Stimulated activated CD4-positive, alpha-beta T cell treated with anti-CD3 and anti-CD28 coated beads, Interleukin-1b, Interleukin-23, amount 100 ng/mL, for 1 hour (primary cell): ENCODE data around the gene ATF1.
"Not testable (repeated sequence)": the region's sequence is repeated elsewhere in the genome, so short reads cannot be mapped to it uniquely, and the experiment has no call there.

Source experiments
- DNase-seq, 2 donors: peaks; one replicate each; pipeline ENCODE4 v3.0.0-alpha.2; 2020; ENCODE audit warnings: low read depth in 2 of 2

ATF1 gene

DNA sequence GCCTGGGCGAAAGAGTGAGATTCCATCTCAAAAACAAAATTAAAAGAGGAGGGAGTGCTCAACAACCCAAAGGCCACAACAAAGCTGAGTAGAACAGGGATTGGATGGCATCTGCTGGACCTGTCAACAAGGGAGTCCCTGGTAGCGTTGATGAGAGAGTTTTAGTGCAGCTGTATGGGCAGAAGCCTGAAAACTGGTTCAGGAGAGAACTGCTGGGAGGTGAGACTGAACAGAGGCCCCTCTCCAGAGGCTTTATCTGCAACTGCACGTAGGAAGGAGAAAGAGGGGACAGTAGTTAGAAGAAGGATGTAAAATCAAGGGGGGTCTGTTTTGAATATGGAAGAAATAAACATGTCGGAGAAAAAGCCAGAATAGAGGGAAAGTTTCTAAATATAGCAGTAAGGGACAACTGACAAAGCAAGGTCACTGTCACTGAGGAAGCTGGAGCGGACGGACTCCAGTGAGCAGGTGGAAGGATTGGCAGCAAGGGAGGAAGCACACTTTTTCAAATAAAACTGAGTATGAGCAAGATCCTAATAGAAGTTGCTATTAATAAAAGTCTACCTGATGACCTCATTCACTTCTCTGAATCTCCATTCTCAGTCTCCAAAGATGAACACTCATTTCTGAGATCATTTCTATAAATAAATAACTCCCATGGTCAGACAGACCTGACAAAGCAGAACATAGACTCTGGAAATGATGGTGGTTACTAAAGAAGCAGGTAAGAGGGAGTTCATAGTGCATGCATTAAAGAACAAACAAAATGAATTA, 11.8 kb upstream of the ATF1 start:
- DNase-seq: no peak

GRCh38 chr12:50753232-50753769, 10.6 kb upstream of the ATF1 start:
- DNase-seq: no peak

DNA sequence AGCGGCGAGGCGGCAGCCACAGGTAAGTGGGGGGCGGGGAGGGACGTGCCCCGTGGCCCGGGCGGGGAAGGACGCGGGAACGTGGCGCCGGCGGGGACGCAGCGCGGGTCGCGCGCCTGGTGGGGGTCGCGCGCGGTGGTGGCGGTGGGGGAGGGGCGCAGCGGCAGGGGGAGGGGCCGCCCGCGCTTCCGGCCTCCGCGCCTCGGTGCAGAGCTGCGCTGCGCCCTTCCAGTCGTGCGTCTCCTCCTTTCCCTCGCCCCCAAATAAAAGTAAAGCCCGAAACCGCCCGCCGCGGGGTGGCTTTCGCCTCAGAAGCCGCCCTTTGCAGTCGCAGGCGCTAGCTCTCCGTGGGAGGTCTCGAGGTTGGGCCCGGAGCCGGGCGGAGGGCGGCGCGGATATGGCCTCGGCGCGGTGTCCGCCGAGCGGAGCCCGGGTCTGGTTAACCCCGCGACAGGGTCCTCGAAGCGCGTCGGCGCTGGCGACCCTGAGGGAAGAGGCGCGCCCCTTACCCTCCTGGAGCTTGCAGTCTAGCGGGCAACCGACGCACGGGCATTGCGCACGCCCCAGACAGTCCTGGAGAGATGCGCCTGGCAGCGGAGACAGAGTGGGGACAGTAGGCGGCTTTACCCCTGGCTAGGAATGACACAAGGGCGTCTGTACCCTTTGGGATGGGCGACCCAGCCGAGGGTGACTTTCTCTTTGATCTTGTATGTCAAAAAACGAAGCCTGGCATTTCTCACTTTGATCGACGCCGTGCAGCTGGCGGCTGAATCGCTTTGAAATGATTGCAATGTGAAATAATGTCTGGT, 589 bp downstream of the ATF1 start:
- peak; percentile 36 to 56 for DNase-seq

GRCh38 chr12:50765095-50765911, 1.4 kb downstream of the ATF1 start:
- DNase-seq: no peak

- no peak for DNase-seq
Observed at GRCh38 chr12:50768391-50768790, 4.5 kb downstream of the ATF1 start.

- DNase-seq: not testable (repeated sequence)
Observed at GRCh38 chr12:50768813-50769212, 4.9 kb downstream of the ATF1 start.

DNA sequence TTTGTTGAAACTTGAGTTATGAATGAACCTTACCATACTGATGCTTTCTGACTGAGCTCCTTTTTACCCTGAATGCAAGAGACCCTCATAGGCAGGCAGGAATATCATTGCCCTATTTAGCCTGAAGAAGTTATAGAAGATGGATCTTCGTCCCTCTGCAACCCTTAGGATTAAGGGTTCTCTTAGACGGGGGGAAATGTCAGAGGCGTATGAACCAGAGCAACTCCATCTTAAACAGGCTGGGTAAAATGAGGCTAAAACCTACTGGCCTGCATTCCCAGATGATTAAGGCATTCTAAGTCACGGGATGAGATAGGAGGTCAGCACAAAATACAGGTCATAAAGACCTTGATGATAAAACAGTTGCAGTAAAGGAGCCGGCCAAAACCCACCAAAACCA, 7.5 kb downstream of the ATF1 start:
- no peak for DNase-seq

DNA sequence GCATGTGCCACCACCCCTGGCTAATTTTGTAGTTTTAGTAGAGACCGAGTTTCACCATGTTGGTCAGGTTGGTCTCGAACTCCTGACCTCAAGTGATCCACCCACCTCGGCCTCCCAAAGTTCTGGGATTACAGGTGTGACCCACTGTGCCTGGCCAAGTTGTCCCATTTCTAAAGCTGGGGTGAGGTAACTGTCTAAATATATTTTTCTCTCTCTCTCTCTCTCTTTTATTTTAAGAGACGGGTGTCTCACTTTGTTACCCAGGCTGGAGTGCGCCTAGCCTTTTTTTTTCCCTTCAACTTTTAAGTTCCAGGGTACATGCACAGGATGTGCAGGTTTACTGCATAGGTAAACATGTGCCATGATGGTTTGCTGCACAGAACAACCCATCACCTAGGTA, 8.6 kb downstream of the ATF1 start:
- no peak for DNase-seq

- DNase-seq: no peak
Observed at GRCh38 chr12:50772877-50773276, 9.0 kb downstream of the ATF1 start.

DNA sequence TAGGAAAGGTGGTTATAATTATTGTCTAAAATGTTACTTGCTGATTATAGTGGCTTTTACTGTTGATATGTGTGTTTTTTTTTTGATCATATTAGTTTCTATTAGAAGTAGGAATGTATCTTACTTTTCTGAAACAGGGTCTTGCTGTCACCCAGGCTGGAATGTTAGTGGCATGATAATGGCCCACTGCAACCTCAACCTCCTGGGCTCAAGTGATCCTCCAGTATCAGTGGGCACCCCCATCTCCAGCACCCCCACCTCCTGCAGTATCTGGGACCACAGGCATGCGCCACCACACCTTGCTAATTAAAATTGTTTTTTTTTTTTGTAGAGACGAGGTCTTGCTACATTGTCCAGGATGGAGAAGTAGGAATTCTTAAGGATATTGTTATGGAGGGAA, 11.3 kb downstream of the ATF1 start:
- no peak for DNase-seq

- no peak for DNase-seq
Observed at GRCh38 chr12:50776749-50777728, 13.1 kb downstream of the ATF1 start.

DNA sequence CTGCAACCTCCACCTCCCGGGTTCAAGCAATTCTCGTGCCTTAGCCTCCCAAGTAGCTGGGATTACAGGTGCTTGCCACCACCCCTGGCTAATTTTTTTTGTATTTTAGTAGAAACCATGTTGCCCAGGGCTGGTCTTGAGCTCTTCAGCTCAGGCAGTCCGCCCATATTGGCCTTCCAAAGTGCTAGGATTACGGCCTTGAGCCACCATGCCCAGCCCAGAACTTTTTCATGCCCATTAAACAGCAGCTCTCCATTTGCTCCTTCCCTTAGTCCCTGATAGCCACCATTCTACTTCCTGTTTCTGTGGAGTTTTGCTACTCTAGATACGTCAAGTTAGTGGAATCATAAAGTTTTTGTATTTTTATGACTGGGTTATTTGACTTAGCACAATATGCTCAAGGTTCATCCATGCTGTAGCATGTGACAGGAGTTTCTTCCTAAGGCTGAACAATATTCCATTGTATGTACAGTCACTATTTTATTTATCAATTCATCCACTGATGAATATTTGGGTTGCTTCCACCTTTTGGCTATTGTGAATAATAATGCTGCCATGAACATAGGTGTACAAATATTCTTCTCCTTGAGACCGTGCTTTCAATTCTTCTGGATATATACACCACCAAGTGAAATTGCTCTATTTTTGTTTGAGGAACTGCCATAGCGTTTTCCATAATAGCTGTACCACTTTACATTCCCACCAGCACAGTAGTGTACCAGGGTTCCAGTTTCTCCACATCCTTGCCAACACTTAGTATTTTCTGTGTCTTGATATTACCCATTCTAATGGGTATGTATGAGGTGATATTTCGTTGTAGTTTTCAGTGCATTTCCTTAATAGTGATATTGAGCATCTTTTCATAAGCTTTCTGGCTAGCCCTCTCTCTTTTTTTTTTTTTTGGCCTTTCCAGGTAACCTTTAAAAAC, 15.0 kb downstream of the ATF1 start:
- no peak for DNase-seq

GRCh38 chr12:50780013-50780412, 16.1 kb downstream of the ATF1 start:
- DNase-seq: no peak

DNA sequence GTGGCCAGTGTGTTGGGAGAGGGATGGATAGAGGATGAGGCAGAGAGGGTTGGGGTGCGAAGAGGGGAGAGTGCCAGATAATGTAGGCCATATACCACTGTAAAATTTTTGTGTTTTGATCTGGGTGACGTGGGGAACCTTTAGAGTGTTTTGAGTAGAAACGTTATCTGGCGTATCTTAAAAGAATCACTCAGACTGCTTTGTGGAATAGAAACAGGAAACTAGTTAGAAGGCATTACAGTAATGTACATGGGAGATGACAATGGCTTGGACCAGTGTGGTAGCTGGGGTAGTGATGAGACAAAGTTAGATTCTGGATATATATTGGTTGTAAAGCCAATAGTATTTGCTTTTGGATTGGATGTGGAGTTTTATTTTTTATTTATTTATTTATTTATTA, 20.6 kb downstream of the ATF1 start:
- no peak for DNase-seq

- no peak for DNase-seq
Observed at GRCh38 chr12:50785406-50786001, 21.6 kb downstream of the ATF1 start.

- DNase-seq: no peak
Observed at GRCh38 chr12:50786498-50787231, 22.8 kb downstream of the ATF1 start.

DNA sequence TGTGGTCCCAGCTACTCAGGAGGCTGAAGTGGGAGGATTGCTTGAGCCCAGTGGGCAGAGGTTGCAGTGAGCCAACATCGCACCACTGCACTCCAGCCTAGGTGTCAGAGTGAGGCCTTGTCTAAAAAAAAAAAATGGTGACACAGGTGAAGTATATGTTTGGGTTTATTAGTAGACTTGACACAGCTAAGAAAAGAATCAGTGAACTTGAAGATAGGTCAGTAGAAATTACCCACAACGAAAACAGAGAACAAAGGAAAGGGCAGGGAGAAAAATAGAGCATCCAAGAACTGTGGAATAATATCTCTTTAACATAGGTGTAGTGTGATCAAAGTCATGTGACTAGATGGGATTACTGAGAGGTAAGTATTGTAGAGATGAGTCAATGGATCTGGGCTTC, 23.7 kb downstream of the ATF1 start:
- no peak for DNase-seq

- no peak for DNase-seq
Observed at GRCh38 chr12:50788561-50788960, 24.7 kb downstream of the ATF1 start.

DNA sequence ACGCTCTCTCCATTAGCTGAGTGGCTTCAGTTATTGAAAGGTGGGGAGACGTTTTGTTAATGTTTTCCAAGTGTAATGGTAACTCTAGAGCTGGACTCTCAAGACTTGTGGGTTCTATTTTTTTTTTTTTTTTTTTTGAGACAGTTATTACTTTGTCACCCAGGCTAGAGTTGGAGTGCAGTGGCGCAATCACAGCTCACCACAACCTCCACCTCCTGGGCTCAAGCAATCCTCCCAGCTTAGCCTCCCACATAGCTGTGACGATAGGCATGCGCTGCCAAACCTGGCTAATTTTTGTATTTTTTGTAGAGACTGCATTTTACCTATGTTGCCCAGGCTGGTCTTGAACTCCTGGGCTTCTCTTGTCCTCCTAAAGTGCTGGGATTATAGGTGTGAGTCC, 26.2 kb downstream of the ATF1 start:
- no peak for DNase-seq
